Inflammatory macrophage treated with lipopolysaccharide for 4 hours (primary cell): ENCODE measurements around the gene FKBP1B.
"Not testable (repeated sequence)": the region's sequence is repeated elsewhere in the genome, so short reads cannot be mapped to it uniquely, and the experiment has no call there.

Source experiments
- DNase-seq: peaks from one replicate; pipeline ENCODE4 v3.0.0-alpha.2; 2020

Gene FKBP1B

GRCh38 chr2:24022975-24023575 is 26.5 kb upstream of the FKBP1B start:
- DNase-seq, result no peak

GRCh38 chr2:24024018-24024417 is 25.5 kb upstream of the FKBP1B start:
- DNase-seq, result no peak

DNA sequence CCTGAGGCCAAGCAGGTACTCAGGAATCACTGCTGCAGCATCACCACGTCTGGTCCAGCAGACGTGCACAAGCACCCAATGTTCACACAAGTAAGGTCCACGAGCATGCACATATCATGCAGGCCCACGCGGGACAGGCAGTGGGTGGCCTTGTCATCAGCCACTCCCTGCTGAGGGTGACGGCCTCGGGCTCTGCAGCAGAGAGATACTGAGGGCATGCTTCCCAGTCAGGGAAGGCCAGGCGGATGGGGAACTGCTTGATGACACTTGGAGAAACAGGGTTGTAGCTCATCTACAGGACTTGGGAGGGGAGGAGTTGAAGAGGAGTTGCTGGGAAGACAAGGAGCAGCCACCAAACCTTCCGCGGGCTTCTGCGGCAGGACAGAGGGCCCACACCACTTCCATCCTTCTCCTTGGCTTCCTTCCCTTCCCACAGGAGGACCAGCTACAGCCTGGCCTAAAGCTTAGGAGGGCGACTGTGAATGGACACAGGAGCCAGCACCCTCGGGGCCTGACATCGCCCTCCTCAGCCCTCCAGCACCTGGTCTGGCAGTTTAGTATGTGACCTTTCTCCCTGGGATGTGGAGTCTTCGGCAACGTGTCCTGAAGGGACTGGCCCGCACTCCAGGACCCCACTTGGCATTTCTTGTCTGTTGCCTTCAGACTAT is 24.4 kb upstream of the FKBP1B start:
- DNase-seq, result no peak

DNA sequence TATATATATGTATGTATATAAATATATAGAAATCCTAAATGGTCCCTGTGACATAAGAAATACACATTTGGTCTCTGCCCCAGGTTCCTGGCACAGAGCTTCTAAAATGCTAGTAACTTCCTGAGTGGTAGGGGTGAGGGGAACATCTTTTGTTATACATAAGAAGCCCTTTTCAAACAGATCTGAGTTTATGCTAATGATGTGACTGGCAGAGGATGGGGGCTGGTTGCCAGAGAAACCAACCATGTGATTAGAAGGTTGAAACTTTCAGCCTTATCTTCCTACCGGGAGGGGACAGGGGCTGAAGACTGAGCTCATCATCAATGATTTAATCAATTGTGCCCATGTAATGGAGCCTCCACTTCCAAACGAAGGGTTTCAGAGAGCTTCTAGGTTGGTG is 23.3 kb upstream of the FKBP1B start:
- DNase-seq, result no peak

- DNase-seq, result no peak
Measured at GRCh38 chr2:24038786-24039499, 10.6 kb upstream of the FKBP1B start.

DNA sequence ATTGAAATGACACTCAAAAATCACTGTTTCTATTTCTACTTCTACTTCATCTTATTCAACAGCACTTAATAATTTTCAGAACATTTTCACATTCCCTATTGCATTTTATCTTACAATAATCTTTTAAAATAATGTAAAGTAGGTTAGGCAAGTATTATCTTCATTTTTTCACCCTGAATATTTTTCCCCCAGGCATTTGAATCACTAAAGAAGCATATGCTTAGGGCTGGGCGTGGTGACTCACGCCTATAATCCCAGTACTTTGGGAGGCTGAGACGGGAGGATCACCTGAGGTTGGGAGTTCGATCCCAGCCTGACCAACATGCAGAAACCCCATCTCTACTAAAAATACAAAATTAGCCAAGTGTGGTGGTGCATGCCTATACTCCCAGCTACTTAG is 9.0 kb upstream of the FKBP1B start:
- no peak for DNase-seq

DNA sequence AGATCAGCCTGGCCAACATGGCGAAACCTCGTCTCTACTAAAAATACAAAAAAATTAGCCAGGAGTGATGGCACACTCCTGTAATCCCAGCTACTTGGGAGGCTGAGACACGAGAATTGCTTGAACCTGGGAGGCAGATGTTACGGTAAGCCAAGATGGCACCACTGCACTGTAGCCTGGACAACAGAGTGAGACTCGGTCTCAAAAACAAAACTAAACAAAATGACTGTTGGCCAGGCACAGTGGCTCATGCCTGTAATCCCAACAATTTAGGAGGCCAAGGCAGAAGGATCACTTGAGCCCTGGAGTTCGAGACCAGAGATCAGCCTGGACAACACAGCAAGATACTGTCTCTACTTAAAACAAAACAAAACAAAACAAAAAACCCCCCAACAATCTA is 6.4 kb upstream of the FKBP1B start:
- not testable (repeated sequence) for DNase-seq

GRCh38 chr2:24045511-24046508 is 3.7 kb upstream of the FKBP1B start:
- no peak for DNase-seq

DNA sequence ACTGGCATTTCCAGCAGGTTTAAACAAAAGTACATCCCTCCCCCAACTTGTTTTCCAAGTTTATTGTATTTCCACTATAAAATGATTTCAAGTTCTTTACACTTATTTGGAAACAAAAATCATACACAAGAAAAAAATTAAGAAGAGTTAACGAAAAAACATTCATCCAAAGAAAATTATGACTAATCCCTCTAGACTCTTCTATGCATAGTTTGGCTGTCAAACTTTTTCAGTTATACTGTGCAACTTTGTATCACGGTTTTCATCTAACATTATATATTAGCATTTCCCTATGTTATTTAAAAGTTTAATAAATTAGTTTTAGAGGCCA is 3.0 kb upstream of the FKBP1B start:
- no peak for DNase-seq

DNA sequence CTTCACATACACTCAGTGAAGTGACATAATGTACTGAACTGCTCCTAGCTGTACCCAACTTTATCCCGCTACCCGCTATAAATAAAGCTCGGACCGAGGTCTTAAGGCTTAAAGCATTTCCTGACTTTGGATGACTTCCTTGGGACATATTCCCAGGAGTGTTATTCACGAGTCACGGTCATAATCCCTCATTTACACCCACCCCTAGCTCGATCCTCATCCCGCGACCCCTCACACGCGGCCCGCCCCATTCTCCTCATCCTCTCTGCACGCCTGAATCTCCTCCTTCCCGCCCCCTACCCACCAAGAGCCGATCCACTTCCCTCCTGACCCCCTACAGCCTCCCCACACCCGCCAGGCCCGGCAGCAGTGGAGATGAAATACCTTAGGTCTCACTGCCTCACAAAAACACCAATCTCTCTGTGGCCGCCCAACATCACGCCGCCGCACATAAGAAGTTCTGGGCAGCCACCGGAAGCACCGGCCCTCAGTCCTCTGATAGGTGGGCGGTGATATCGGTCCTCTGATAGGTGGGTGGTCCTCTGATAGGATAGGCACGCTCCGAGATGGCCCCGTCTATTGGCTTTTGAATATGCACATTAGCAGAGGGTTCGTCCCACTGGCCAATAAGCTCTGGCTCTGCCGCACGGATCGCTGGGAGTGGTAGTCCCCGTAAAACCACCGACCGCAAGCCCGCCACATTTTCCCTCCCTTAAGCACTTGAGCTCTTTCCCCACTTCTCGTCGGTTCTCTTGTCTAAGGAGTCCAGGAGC is 2.4 kb upstream of the FKBP1B start, which contains the start of gene WDCP:
TSS of gene WDCP (minus strand) at position 462 of the 773 bp plus-strand sequence. CDS start 7,897 bp downstream, outside the sequence.
- DNase-seq, result peak; percentile 99

- DNase-seq, result no peak
Measured at GRCh38 chr2:24047703-24048033, 1.9 kb upstream of the FKBP1B start.

- no peak for DNase-seq
Measured at GRCh38 chr2:24048769-24049484, 614 bp upstream of the FKBP1B start.

GRCh38 chr2:24050041-24050979 is 769 bp downstream of the FKBP1B start:
- DNase-seq, result peak; percentile 32

DNA sequence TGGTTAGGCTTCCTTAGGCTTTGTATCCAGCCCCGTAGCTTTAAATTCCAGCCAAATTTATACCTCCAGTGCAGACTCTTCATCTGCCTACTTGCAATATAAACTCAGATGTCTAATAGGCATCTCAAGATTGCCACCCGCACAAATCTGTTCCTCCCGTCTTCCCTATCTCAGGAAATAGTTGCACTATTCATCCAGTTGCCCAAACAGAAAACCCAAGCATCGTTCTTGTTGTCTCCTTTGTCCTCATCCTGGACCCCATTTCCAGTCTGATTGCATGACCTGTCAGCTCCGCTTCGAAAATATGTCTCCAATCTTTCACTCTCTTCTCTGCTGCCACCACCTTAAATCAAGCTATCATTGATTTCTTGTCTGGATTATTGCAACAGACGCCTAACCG is 2.3 kb downstream of the FKBP1B start:
- no peak for DNase-seq

GRCh38 chr2:24052951-24053350 is 3.4 kb downstream of the FKBP1B start:
- no peak for DNase-seq

DNA sequence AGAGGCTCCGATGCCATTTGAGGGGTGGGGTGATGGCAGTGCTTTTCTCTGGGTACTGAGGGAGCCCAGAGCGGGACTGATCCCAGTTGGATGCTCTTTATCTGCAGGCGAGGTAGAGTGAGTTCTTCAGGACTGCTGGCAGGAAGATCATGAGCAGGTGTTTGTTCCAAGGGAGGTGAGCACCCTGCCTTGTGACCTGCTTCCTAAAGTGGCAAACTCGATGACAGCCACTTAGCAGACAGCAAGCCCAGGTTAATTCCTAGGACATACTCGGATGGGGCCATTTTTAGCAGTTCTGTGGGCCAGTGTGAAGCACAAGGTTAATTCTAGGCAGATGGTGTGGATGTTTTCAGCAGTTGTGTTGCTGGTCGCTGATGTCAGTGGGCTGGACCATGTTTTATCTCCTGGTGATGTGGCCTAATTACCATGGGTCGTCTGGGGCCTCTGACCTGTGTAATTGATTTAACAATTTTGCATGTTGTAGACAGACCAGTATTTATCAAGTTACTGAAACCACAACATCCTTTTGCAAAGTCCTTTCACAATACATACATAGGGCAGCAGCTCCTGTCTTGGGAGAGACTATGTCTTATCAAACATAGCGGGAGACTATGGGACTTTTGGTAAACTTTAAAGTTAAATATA is 4.9 kb downstream of the FKBP1B start:
- no peak for DNase-seq

- DNase-seq, result no peak
Measured at GRCh38 chr2:24055750-24056149, 6.2 kb downstream of the FKBP1B start.

GRCh38 chr2:24058564-24059271 is 9.2 kb downstream of the FKBP1B start:
- peak; percentile 36 for DNase-seq

- no peak for DNase-seq
Measured at GRCh38 chr2:24065341-24065740, 15.8 kb downstream of the FKBP1B start.
